IMR-90 (cell line): ENCODE results near the gene ANLN. TPM values are rescaled to one million over a fixed set of nuclear protein-coding genes. Genes with fewer than 3 reads are reported as not detected.

Source experiments
- ATAC-seq: fragments of 200-7000 bp; cut with Tn5 transposase; 2 replicates; pipeline ENCODE4 v1.9.1; 2020; ENCODE audit warnings: low read depth, mild to moderate bottlenecking, moderate library complexity
- BruUV-seq: library from RNA; stranded (reverse); fragments of 400-500 nt; replicated peaks from 2 replicates; lab custom pipeline; 2021; lab: Mats Ljungman, UMichigan
- CTCF ChIA-PET: fragments of 300-600 bp; formaldehyde crosslinking; extraction: SDS; loops from one replicate; lab custom pipeline; 2021; ENCODE audit warnings: antibody characterized with exemption; lab: Yijun Ruan, JAX
- POLR2A ChIA-PET: fragments of 300-600 bp; sonication (Branson Sonifier 250); formaldehyde crosslinking; loops from one replicate; lab custom pipeline; 2022; ENCODE audit warnings: antibody characterized with exemption; ENCODE audit not compliant: unreplicated experiment; lab: Charles Lee
- DNase-seq: peaks from one replicate; pipeline ENCODE4 v3.0.0; 2013
- H2AFZ ChIP-seq: replicated peaks from 2 replicates; pipeline ENCODE3; 2013; ENCODE audit warnings: low read length, mild to moderate bottlenecking; ENCODE audit not compliant: poor library complexity
- H2AK5ac ChIP-seq: 2 replicates; pipeline ENCODE4 v1.6.1; 2013; ENCODE audit warnings: low read depth, low read length, inconsistent platforms
- H2AK9ac ChIP-seq: replicated peaks from 2 replicates; pipeline ENCODE3; 2013; ENCODE audit warnings: mild to moderate bottlenecking, low read depth, low read length, moderate library complexity; ENCODE audit not compliant: poor library complexity
- H2BK120ac ChIP-seq: 2 replicates; pipeline ENCODE4 v1.6.1; 2013; ENCODE audit warnings: low read depth, low read length, inconsistent platforms
- H2BK15ac ChIP-seq: 3 replicates; pipeline ENCODE4 v1.6.1; 2013; ENCODE audit warnings: low read depth, low read length, inconsistent platforms
- H2BK20ac ChIP-seq: 2 replicates; pipeline ENCODE4 v1.6.1; 2013; ENCODE audit warnings: low read depth, mild to moderate bottlenecking, inconsistent platforms, low read length, moderate library complexity
- H2BK5ac ChIP-seq: 2 replicates; pipeline ENCODE4 v1.6.1; 2013; ENCODE audit warnings: mild to moderate bottlenecking, low read depth, low read length, inconsistent platforms; ENCODE audit not compliant: poor library complexity, severe bottlenecking
- H3K14ac ChIP-seq: replicated peaks from 2 replicates; pipeline ENCODE4 v1.6.1; 2013; ENCODE audit warnings: low read depth, low read length, inconsistent platforms
- H3K18ac ChIP-seq: 2 replicates; pipeline ENCODE4 v1.6.1; 2013; ENCODE audit warnings: low read depth, low read length, control low read depth
- H3K23ac ChIP-seq: 2 replicates; pipeline ENCODE4 v1.6.1; 2013; ENCODE audit warnings: low read depth, low read length, inconsistent platforms
- H3K27ac ChIP-seq: 2 replicates; pipeline ENCODE4 v1.5.1; 2013; ENCODE audit warnings: mild to moderate bottlenecking, control low read depth, low read length; ENCODE audit not compliant: insufficient read depth
- H3K27me3 ChIP-seq: 2 replicates; pipeline ENCODE4 v1.6.1; 2013; ENCODE audit warnings: low read length; ENCODE audit not compliant: control insufficient read depth, insufficient read depth
- H3K36me3 ChIP-seq: 2 replicates; pipeline ENCODE4 v1.6.1; 2013; ENCODE audit warnings: low read length, mixed read lengths; ENCODE audit not compliant: control insufficient read depth, insufficient read depth
- H3K4ac ChIP-seq: 2 replicates; pipeline ENCODE4 v1.6.1; 2013; ENCODE audit warnings: low read depth, low read length, inconsistent platforms
- H3K4me1 ChIP-seq: 2 replicates; pipeline ENCODE4 v1.6.1; 2013; ENCODE audit warnings: low read length, mixed read lengths; ENCODE audit not compliant: control insufficient read depth, insufficient read depth
- H3K4me2 ChIP-seq: 2 replicates; pipeline ENCODE4 v1.6.1; 2013; ENCODE audit warnings: low read depth, mild to moderate bottlenecking, control low read depth, low read length, moderate library complexity
- H3K4me3 ChIP-seq: 2 replicates; pipeline ENCODE4 v1.5.1; 2013; ENCODE audit warnings: low read depth, mild to moderate bottlenecking, control low read depth, low read length, moderate library complexity; ENCODE audit not compliant: insufficient read depth
- H3K56ac ChIP-seq: 2 replicates; pipeline ENCODE4 v1.6.1; 2013; ENCODE audit warnings: low read length, inconsistent platforms; ENCODE audit not compliant: insufficient read depth; ENCODE audit errors: extremely low read depth
- H3K79me1 ChIP-seq, 2 experiments: 2 replicates each; pipeline ENCODE4 v1.6.1; 2013; ENCODE audit warnings: low read length in 2 of 2, inconsistent platforms in 1 of 2, low read depth in 1 of 2
- H3K9ac ChIP-seq: 2 replicates; pipeline ENCODE4 v1.6.1; 2013; ENCODE audit warnings: low read depth, low read length, control low read depth
- H3K9me1 ChIP-seq: 2 replicates; pipeline ENCODE4 v1.6.1; 2013; ENCODE audit warnings: low read length, inconsistent platforms; ENCODE audit not compliant: insufficient read depth
- H3K9me3 ChIP-seq: 2 replicates; pipeline ENCODE4 v1.6.1; 2013; ENCODE audit warnings: low read length; ENCODE audit not compliant: control insufficient read depth, insufficient read depth
- H4K20me1 ChIP-seq: 2 replicates; pipeline ENCODE4 v1.6.1; 2013; ENCODE audit warnings: low read length, inconsistent platforms; ENCODE audit not compliant: insufficient read depth
- H4K5ac ChIP-seq: 2 replicates; pipeline ENCODE4 v1.6.1; 2013; ENCODE audit warnings: mild to moderate bottlenecking, low read depth, low read length, control low read depth
- H4K8ac ChIP-seq, 2 experiments: 2 replicates each; pipeline ENCODE4 v1.6.1; 2013; ENCODE audit warnings: low read depth in 2 of 2, low read length in 2 of 2, control low read depth in 1 of 2, inconsistent platforms in 1 of 2
- H4K91ac ChIP-seq: 2 replicates; pipeline ENCODE4 v1.6.1; 2013; ENCODE audit warnings: low read depth, low read length, inconsistent platforms; ENCODE audit not compliant: insufficient read depth
- BHLHE40 ChIP-seq: fragments of 150-350 bp; IDR thresholded peaks from 2 replicates; pipeline ENCODE4 v1.6.1; 2016; ENCODE audit warnings: mild to moderate bottlenecking, low read depth, low read length
- CEBPB ChIP-seq: IDR thresholded peaks from 2 replicates; pipeline ENCODE4 v1.6.1; 2012; ENCODE audit warnings: low read depth, low read length, improper control_type of control experiment
- CHD1 ChIP-seq: IDR thresholded peaks from 2 replicates; pipeline ENCODE4 v1.6.1; 2012; ENCODE audit warnings: low read depth, low read length, improper control_type of control experiment
- FOS ChIP-seq: fragments of 150-350 bp; IDR thresholded peaks from 2 replicates; pipeline ENCODE4 v1.6.1; 2016; ENCODE audit warnings: low read depth, low read length
- MAFK ChIP-seq: IDR thresholded peaks from 2 replicates; pipeline ENCODE4 v1.6.1; 2012; ENCODE audit warnings: low read depth, low read length, improper control_type of control experiment
- MXI1 ChIP-seq: IDR thresholded peaks from 2 replicates; pipeline ENCODE4 v1.6.1; 2012; ENCODE audit warnings: low read depth, mild to moderate bottlenecking, low read length, moderate library complexity, borderline replicate concordance
- NFE2L2 ChIP-seq: fragments of 150-350 bp; IDR thresholded peaks from 2 replicates; pipeline ENCODE4 v1.6.1; 2016; ENCODE audit warnings: low read depth, mild to moderate bottlenecking, low read length
- POLR2A ChIP-seq: IDR thresholded peaks from 2 replicates; pipeline ENCODE4 v1.6.1; 2012; ENCODE audit warnings: mild to moderate bottlenecking, low read depth, low read length
- RAD21 ChIP-seq: IDR thresholded peaks from 2 replicates; pipeline ENCODE4 v1.6.1; 2012; ENCODE audit warnings: low read length, improper control_type of control experiment
- RCOR1 ChIP-seq: IDR thresholded peaks from 2 replicates; pipeline ENCODE4 v1.6.1; 2012; ENCODE audit warnings: mild to moderate bottlenecking, low read length, improper control_type of control experiment; ENCODE audit not compliant: insufficient replicate concordance
- RFX5 ChIP-seq: IDR thresholded peaks from 2 replicates; pipeline ENCODE4 v1.8.0; 2012; ENCODE audit warnings: low read depth, mild to moderate bottlenecking, low read length, moderate library complexity
- WGBS, 2 experiments: methylation state at CpG; one replicate each; pipeline versions ENCODE4 v1.1.5 to v1.1.7; 2013; ENCODE audit warnings: missing lambda C conversion rate in 2 of 2; ENCODE audit not compliant: insufficient read length in 1 of 2; ENCODE audit errors: extremely low coverage in 2 of 2; 5-methylcytosine and 5-hydroxymethylcytosine counted together
- dilution Hi-C: fragments of 300-500 bp; cut with HindIII; formaldehyde crosslinking; loops from one replicate; pipeline ENCODE4 v1.14.3; 2018; ENCODE audit warnings: low sequenced_read_pairs; ENCODE audit not compliant: unreplicated experiment
- in situ Hi-C: fragments of 300-500 bp; cut with MboI; formaldehyde crosslinking; loops from 3 replicates; pipeline ENCODE4 v1.14.3; 2019; ENCODE audit warnings: low sequenced_read_pairs, inconsistent platforms, mixed read lengths
- intact Hi-C: fragments of 100-400 bp; cut with micrococcal nuclease; formaldehyde crosslinking; loops from 2 replicates; pipeline ENCODE4 v1.10.0; 2022
- polyA plus RNA-seq, 3 experiments: library from polyadenylated mRNA; depleted of rRNA; stranded (reverse); fragments of >200 nt; gene quantifications; 2 replicates each; pipeline ENCODE4 v1.2.3, GENCODE V29; 2012; ENCODE audit warnings: low replicate concordance in 1 of 3
- total RNA-seq: library from RNA; depleted of rRNA; stranded (reverse); fragments of >200 nt; gene quantifications from 2 replicates; pipeline ENCODE4 v1.2.3, GENCODE V29; 2012
- TF ChIP-seq, protein P1 (sequence below): fragments of 150-350 bp; IDR thresholded peaks from 2 replicates; pipeline ENCODE4 v1.6.1; 2016; ENCODE audit warnings: low read depth, mild to moderate bottlenecking, low read length, moderate library complexity, borderline replicate concordance
- TF ChIP-seq, protein P2 (sequence below): conservative IDR thresholded peaks from 2 replicates; pipeline ENCODE4 v1.5.1; 2012; ENCODE audit warnings: mild to moderate bottlenecking, low read depth, low read length, improper control_type of control experiment

ANLN gene
- total and polyA plus RNA-seq, 2 of the 4 experiments (the other 2 are of a cell fraction) = 60.5 to 276 TPM

DNA sequence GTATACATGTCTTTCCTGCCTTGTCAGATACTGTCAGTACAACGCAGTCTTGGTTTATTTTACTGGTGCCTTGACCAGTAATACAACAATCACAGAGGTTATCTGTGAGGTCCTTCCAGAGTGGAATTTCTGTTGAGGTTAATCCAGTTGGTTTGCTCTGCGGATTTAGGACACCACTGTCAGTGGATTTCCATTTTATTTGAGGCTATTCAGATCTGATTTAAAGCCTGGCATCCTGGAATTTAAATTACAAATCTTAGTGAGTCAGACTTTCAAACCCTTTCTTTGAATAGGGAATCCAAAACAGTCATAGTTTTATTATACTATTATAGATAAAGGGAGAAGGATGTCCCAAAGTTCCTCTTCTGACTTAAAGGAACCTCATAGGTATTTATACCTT, 40.5 kb downstream of the ANLN start:
- CTCF ChIA-PET = interaction anchor here (1.2 kb wide), 1 partner anchor 40 kb away, joined by 3 read pairs; the partner anchor contains the start of gene ANLN
- in situ Hi-C loops (no loop called here), dilution Hi-C loops (no loop called here), intact Hi-C loops (no loop called here)
- Histone ChIP-seq H4K8ac (peak overlapping the region in 1 of 2 experiments; percentile 41; a peak in 1 of 4 replicates), H3K4ac (no peak overlapping the region), H2AFZ (no peak overlapping the region), H3K18ac (no peak overlapping the region; the same call in 1 of the 2 replicates), H3K9me3 (no peaks in the 10 kb centered on the region), H3K9ac (no peak overlapping the region), H3K4me2 (no peak overlapping the region; the same call in 1 of the 2 replicates), H3K4me1 (no peaks in the 10 kb centered on the region), H2BK120ac (no peak overlapping the region), H4K91ac (no peak overlapping the region), H3K27me3 (no peaks in the 10 kb centered on the region), H3K4me3 (no peak overlapping the region), H3K36me3 (peaks cover 4% of the 10 kb centered on the region; the same call in 1 of the 2 replicates), H2BK20ac (no peak overlapping the region), H4K20me1 (no peaks in the 10 kb centered on the region), H2BK5ac (peak overlapping the region; percentile 28), H3K79me1 (peaks cover 11 to 25% of the 10 kb centered on the region in 2 experiments; a peak in 3 of 4 replicates), H3K56ac (no peak overlapping the region), H3K23ac (peak overlapping the region; percentile 22; the same call in 1 of the 2 replicates), H2AK5ac (no peak overlapping the region), H4K5ac (no peak overlapping the region), H3K14ac (no peak overlapping the region), H2AK9ac (no peak overlapping the region), H2BK15ac (no peak overlapping the region), H3K9me1 (no peaks in the 10 kb centered on the region), H3K27ac (no peak overlapping the region)
- WGBS, 2 experiments = no CpG with 5 or more reads among the region's 2 CpGs
- POLR2A ChIA-PET = no interaction called here
- TF ChIP-seq MXI1 = no peak
- no peak for TF ChIP-seq RAD21
- no peak for TF ChIP-seq CEBPB
- TF ChIP-seq POLR2A = no peak
- no peak for TF ChIP-seq RCOR1
- TF ChIP-seq, protein P1, sequence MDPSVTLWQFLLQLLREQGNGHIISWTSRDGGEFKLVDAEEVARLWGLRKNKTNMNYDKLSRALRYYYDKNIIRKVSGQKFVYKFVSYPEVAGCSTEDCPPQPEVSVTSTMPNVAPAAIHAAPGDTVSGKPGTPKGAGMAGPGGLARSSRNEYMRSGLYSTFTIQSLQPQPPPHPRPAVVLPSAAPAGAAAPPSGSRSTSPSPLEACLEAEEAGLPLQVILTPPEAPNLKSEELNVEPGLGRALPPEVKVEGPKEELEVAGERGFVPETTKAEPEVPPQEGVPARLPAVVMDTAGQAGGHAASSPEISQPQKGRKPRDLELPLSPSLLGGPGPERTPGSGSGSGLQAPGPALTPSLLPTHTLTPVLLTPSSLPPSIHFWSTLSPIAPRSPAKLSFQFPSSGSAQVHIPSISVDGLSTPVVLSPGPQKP = no peak
- TF ChIP-seq CHD1 = no peak
- no peak for TF ChIP-seq NFE2L2
- no peak for TF ChIP-seq RFX5
- TF ChIP-seq, protein P2, sequence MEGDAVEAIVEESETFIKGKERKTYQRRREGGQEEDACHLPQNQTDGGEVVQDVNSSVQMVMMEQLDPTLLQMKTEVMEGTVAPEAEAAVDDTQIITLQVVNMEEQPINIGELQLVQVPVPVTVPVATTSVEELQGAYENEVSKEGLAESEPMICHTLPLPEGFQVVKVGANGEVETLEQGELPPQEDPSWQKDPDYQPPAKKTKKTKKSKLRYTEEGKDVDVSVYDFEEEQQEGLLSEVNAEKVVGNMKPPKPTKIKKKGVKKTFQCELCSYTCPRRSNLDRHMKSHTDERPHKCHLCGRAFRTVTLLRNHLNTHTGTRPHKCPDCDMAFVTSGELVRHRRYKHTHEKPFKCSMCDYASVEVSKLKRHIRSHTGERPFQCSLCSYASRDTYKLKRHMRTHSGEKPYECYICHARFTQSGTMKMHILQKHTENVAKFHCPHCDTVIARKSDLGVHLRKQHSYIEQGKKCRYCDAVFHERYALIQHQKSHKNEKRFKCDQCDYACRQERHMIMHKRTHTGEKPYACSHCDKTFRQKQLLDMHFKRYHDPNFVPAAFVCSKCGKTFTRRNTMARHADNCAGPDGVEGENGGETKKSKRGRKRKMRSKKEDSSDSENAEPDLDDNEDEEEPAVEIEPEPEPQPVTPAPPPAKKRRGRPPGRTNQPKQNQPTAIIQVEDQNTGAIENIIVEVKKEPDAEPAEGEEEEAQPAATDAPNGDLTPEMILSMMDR = no peak
- TF ChIP-seq BHLHE40 = no peak
- no peak for TF ChIP-seq MAFK
- no peak for TF ChIP-seq FOS
- ATAC-seq (peak; percentile 46), DNase-seq (peak; percentile 6)
- no TSS peak for BruUV-seq
